ENCODE data around the gene IFNAR1. TPM values are rescaled to one million over a fixed set of nuclear protein-coding genes. Genes with fewer than 3 reads are reported as not detected.
"Not testable (repeated sequence)": the region's sequence is repeated elsewhere in the genome, so short reads cannot be mapped to it uniquely, and the experiment has no call there.

Gene IFNAR1
- polyA plus RNA-seq, 1 donor from 2014 or later = 93.6 TPM

DNA sequence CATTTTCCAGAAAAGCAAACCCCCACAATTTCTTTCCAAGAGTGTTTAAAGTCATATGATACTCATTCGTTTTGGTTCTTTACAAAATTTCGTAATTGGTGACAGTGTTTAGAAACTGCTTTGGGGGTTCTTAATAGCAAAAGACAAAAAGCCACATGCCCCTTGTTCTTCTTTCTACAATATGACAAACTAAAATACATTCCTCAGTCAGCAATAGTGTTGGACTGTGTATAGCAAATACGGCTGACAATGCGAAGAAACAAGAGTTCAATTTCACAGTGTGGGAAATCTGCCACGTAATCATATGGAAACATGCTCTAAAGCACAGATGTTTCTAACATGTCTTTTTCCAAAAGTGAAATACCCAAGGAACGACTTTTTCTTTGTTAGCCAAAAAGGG, 7.6 kb upstream of the IFNAR1 start:
- Mint-ChIP-seq H3K4me3 (no peak overlapping the region), H3K4me1 (peaks cover 0 to 10% (median 2%) of the 10 kb centered on the region in 3 donors), H3K27ac (peak overlapping the region in 1 of 3 donors; percentile 37), H3K9me3 (no peaks in the 10 kb centered on the region), H3K36me3 (no peaks in the 10 kb centered on the region), H3K27me3 (no peaks in the 10 kb centered on the region)

DNA sequence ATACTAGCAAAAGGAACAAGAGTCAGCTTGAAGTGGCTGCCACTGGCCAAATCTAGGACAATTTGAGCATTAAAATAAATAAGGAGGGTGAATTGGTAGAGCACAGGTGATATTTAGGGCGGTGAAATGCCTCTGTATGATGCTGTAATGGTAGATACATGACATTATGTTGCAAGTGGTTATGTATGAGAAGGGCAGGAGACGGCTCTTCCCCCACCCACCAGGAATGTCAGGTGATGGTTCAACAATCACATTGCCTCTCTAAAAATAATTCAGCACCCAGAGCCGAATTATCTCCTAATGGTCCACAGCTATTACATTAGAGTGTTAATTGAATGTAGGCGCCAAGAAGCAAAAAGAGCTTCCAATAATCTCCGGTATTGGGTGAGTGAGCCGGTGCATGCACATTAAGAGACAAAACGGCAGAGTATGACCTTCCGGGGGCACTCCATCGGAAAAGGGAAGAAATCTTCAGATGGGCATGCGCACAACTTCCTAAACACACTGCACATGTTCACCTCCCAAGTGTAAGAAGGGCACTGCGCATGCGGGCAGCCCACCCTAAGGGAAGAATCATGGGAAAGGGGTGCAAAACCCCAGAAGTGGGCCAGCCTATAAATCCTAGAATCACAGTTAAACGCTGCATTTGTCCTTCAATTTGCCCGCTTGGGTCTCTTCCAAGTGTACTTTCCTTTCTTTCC, 6.8 kb upstream of the IFNAR1 start:
- H3K36me3 Mint-ChIP-seq = no peaks in the 10 kb centered on the region
- H3K4me1 Mint-ChIP-seq = peaks cover 0 to 4% (median 0%) of the 10 kb centered on the region in 3 donors
- no peaks in the 10 kb centered on the region for H3K27me3 Mint-ChIP-seq
- no peak overlapping the region for H3K4me3 Mint-ChIP-seq
- H3K9me3 Mint-ChIP-seq = no peaks in the 10 kb centered on the region
- H3K27ac Mint-ChIP-seq = peak overlapping the region in 1 of 3 donors; percentile 37

DNA sequence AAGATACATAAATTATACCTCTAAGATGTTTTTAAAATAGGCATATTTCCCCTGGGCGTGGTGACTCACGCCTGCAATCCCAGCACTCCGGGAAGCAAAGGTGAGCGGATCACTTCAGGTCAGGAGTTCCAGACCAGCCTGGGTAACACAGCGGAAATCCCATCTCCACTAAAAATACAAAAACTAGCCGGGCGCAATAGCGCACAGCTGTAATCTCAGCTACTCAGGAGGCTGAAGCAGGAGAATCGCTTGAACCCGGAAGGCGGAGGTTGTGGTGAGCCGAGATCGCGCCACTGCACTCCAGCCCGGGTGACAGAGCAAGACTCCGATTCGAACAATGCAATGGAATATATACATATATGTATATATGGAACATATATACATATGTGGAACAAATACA, 3.8 kb upstream of the IFNAR1 start:
- H3K27ac Mint-ChIP-seq = peak overlapping the region in 1 of 3 donors; percentile 85
- not testable (repeated sequence) for H3K9me3 Mint-ChIP-seq, H3K36me3 Mint-ChIP-seq, H3K27me3 Mint-ChIP-seq, H3K4me1 Mint-ChIP-seq
- peak overlapping the region in 1 of 4 donors; percentile 43 for H3K4me3 Mint-ChIP-seq

DNA sequence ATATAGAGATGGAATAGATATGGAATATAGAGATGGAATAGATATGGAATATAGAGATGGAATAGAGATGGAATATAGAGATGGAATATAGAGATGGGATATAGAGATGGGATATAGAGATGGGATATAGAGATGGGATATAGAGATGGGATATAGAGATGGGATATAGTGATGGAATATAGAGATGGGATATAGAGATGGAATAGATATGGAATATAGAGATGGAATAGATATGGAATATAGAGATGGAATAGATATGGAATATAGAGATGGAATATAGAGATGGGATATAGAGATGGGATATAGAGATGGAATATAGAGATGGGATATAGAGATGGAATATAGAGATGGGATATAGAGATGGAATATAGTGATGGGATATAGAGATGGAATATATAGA, 1.2 kb upstream of the IFNAR1 start:
- not testable (repeated sequence) for H3K36me3 Mint-ChIP-seq

DNA sequence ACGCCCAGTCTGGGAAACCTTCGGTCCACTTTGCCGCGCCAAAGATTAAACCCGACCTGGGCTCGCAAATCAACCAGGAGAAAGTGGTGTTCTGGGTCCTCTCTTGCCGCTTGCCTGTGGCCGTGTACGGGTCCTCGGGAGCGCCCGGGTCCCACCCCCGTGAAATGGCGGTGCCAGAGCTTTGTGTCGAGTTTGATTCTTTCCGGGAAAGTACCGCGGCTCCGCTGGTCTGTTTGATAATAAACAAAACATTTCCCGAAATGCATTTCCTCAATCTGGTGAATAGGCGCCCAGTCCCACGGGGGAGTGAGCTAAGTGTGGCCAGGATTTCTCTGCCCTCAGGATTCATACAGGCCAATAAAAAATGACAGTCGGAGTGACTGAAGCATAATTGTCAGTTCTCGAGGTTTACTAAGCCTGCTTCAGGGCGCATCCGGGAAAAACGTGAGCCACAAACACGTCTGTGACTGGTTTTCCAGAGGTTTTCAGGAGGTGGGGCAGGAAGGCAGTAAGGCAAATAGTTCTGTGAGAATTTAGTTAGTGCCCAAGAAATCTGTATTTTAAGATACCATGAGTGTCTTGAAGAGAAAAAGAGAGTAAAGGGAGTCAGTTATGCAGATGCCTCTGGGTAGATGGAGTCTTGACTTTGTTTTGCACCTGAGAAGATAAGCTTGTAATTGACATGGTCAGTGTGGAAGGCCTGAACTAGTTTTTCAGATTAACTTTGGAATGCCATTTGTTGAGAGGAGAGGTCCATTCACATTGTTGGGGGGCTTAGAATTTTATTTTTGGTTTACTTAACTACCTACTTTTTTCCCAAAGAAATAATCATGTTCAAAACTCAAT, 675 bp downstream of the IFNAR1 start:
- no peak overlapping the region for H3K27ac Mint-ChIP-seq
- peaks cover 15 to 39% (median 21%) of the 10 kb centered on the region in 3 donors for H3K4me1 Mint-ChIP-seq
- no peaks in the 10 kb centered on the region for H3K9me3 Mint-ChIP-seq
- no peak overlapping the region for H3K4me3 Mint-ChIP-seq
- peaks cover 2% of the 10 kb centered on the region for H3K36me3 Mint-ChIP-seq
- no peaks in the 10 kb centered on the region for H3K27me3 Mint-ChIP-seq

More for the DNA sequence above, 1.2 kb upstream of the IFNAR1 start:
- H3K27me3 Mint-ChIP-seq, H3K27ac Mint-ChIP-seq, H3K4me3 Mint-ChIP-seq, H3K9me3 Mint-ChIP-seq: not testable (repeated sequence)
- peaks cover 8 to 24% (median 10%) of the 10 kb centered on the region in 3 donors for H3K4me1 Mint-ChIP-seq

DNA sequence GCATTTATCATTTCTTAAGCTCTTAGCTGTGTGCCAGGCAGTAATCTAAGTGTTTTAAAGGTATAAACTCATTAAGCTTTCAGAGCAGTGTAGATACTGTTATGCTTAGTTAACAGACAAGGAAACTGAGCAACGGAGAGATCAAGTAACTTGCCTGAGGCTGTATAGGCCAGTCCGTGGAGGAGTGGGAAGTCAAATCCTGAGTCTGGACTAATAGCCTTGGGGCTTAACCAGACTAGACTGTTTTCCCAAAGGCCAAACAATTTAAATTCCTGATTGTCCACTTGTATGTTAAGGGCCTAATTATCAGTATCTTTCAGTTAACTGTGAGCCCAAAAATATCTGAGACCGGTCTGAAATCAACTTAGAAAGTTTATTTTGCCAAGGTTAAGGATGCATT, 2.6 kb downstream of the IFNAR1 start:
- H3K36me3 Mint-ChIP-seq = peaks cover 6% of the 10 kb centered on the region
- no peak overlapping the region for H3K27ac Mint-ChIP-seq
- no peaks in the 10 kb centered on the region for H3K9me3 Mint-ChIP-seq
- peaks cover 29 to 58% (median 32%) of the 10 kb centered on the region in 3 donors for H3K4me1 Mint-ChIP-seq
- H3K27me3 Mint-ChIP-seq = no peaks in the 10 kb centered on the region
- peak overlapping the region; percentile 23 to 89 (median 50) for H3K4me3 Mint-ChIP-seq

DNA sequence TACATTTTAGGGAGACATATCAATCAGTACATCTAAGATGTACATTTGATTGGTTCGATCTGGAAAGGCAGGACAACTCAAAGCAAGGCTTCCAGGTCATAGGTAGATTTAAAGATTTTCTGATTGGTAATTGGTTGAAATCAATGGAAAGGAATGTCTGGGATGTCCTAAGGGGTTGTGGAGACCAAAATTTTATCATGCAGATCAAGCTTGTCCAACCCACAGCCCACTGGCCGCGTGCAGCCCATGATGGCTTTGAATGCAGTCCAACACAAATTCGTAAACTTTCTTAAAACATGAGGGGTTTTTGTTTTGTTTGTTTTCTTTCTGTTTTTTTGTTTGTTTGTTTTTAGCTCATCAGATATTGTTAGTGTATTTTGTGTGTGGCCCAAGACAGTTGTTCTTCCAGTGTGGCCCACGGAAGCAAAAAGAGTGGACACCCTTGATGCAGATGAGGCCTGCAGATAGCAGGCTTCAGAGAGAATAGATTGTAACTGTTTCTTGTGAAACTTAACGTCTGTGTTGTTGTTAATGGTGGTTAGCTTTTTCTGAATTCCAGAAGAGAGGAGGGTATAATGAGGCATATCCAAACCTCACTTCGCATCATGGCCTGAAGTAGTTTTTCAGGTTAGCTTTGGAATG, 3.1 kb downstream of the IFNAR1 start:
- H3K27me3 Mint-ChIP-seq = no peaks in the 10 kb centered on the region
- H3K4me1 Mint-ChIP-seq = peaks cover 34 to 62% (median 37%) of the 10 kb centered on the region in 3 donors
- H3K36me3 Mint-ChIP-seq = peaks cover 6% of the 10 kb centered on the region
- H3K9me3 Mint-ChIP-seq = peaks cover 0 to 3% (median 0%) of the 10 kb centered on the region in 3 donors
- peak overlapping the region in 1 of 3 donors; percentile 43 for H3K27ac Mint-ChIP-seq
- H3K4me3 Mint-ChIP-seq = peak overlapping the region; percentile 38 to 89 (median 52)

DNA sequence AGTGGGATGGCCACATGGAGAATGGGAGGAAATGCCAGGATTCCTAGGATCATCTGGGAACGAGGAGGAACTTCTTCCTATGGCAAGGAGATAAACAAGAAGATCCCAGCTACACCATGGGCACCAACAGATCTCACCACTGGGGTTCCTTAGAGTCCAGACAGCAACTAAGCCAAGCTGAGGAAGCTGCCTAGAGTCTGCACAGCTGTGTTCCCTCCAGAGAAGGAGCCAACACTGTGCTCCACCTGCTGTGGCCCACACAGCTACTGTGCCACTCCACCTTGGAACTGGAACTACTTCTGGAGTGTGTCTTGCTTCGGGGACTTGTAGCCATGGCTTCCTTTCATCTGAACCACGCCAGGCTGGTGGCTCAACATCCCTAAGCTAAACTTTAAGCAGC, 6.0 kb downstream of the IFNAR1 start:
- H3K36me3 Mint-ChIP-seq = peaks cover 11% of the 10 kb centered on the region
- H3K27ac Mint-ChIP-seq = peak overlapping the region; percentile 48 to 91 (median 53)
- peaks cover 0 to 7% (median 0%) of the 10 kb centered on the region in 3 donors for H3K9me3 Mint-ChIP-seq
- H3K27me3 Mint-ChIP-seq = no peaks in the 10 kb centered on the region
- H3K4me1 Mint-ChIP-seq = peaks cover 44 to 73% (median 47%) of the 10 kb centered on the region in 3 donors
- H3K4me3 Mint-ChIP-seq = peak overlapping the region in 2 of 4 donors; percentile 0 to 73

DNA sequence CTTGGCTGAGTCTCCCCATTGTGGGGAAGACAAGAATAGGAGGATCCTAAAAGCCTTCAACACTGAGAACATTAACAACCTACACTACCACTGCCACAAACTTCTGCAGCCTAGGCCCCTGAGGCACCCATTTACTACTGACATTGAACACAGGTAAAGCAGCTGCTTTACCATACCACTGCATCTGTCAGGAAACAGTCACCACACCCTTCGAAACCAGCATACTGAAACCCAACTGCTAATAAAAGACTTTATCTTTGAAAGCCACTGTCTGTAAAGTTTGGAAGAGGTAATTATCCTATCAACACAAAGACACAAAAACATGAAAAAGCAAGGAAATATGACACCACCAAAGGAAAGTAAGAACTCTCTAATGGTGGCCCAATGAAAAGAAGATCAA, 7.4 kb downstream of the IFNAR1 start:
- peak overlapping the region; percentile 35 to 78 (median 61) for H3K4me3 Mint-ChIP-seq
- peaks cover 0 to 7% (median 0%) of the 10 kb centered on the region in 3 donors for H3K9me3 Mint-ChIP-seq
- no peaks in the 10 kb centered on the region for H3K27me3 Mint-ChIP-seq
- H3K27ac Mint-ChIP-seq = peak overlapping the region; percentile 48 to 89 (median 51)
- peaks cover 44 to 64% (median 48%) of the 10 kb centered on the region in 3 donors for H3K4me1 Mint-ChIP-seq
- peaks cover 11% of the 10 kb centered on the region for H3K36me3 Mint-ChIP-seq

DNA sequence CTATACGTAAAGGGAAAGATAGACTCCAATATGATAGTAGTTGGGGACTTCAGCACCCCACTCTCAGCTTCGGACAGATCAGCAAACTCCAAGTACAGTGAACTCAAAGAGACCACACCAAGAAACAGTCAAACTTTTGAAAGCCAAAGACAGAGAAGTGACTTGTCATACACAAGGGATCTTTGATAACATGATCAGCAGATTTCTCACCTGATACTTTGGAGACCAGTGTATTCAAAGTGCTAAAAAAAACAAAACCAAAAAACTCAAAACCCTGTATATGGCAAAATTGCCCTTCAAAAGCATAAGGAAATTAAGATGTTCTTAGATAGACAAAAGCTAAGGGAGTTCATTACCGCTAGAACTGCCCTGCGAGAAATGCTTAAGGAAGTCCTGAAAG, 9.4 kb downstream of the IFNAR1 start:
- Mint-ChIP-seq H3K36me3 (peaks cover 11% of the 10 kb centered on the region), H3K27me3 (no peaks in the 10 kb centered on the region), H3K9me3 (peaks cover 0 to 7% (median 0%) of the 10 kb centered on the region in 3 donors), H3K4me3 (no peak overlapping the region), H3K4me1 (peaks cover 37 to 56% (median 46%) of the 10 kb centered on the region in 3 donors), H3K27ac (peak overlapping the region in 2 of 3 donors; percentile 31 to 43)

DNA sequence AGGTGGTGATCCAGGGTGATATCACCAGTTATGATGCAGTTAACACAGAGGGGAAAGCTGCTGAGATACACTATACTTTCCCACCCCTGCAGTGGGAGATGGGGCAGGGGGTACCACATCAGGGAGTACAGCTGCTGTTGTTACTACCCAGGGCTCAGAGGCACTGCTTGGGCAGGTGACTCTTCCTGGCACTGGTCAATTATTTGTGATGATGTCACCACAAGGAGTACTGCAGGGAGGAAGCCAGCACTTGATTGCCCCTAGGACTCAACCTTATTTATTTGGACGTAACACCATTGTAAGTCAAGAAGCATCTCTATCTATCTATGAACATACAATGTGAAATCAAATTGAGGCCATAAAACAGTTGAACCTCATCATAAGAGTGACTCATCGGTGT, 10.1 kb downstream of the IFNAR1 start:
- Mint-ChIP-seq H3K36me3 (peaks cover 11% of the 10 kb centered on the region), H3K27ac (peak overlapping the region in 1 of 3 donors; percentile 59), H3K27me3 (no peaks in the 10 kb centered on the region), H3K9me3 (peaks cover 0 to 7% (median 0%) of the 10 kb centered on the region in 3 donors), H3K4me1 (peaks cover 38 to 55% (median 50%) of the 10 kb centered on the region in 3 donors), H3K4me3 (no peak overlapping the region)

DNA sequence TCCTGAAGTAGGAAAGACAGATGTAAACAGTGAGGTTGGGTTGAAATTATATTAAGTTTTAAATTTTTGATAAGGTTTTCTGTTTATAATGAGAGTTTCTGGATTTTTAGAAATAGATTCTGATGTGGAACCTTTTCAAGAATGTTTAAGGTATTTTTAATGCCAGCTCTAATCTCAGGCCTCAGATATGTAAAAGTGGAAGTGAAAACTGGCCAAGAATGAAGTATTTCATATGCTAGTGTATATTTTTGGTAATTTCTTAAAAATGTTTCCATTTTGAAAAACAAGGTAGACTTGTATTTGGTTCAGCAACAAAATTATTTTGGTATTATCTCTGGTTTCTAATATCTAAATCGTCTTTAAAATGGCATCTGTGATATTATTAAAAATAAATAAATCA, 14.4 kb downstream of the IFNAR1 start:
- H3K27me3 Mint-ChIP-seq = no peaks in the 10 kb centered on the region

DNA sequence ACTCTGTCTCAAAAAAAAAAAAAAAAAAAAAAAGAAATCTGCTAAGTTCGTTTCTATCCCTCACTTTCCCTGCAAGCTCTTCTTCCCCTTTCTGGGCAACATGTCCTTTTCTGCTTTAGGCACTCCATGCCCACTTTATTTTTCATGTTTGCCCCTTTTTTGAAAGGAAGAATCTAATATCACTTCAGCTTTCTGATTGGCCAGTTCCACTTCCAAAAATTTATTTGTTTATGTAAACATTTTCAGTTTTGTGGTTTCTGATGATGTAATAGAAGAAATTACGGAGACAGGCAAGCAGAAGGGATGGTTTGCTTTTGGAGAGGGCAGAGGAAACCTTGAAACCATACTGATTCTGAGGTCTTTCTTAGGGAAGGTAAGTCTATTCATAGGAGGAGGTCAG, 15.1 kb downstream of the IFNAR1 start:
- H3K27me3 Mint-ChIP-seq = no peaks in the 10 kb centered on the region
- H3K4me3 Mint-ChIP-seq = peak overlapping the region in 3 of 4 donors; percentile 61 to 74 (median 62)
- peaks cover 8% of the 10 kb centered on the region for H3K36me3 Mint-ChIP-seq
- H3K27ac Mint-ChIP-seq = peak overlapping the region; percentile 57 to 90 (median 64)
- H3K9me3 Mint-ChIP-seq = no peaks in the 10 kb centered on the region
- H3K4me1 Mint-ChIP-seq = peaks cover 20 to 24% (median 20%) of the 10 kb centered on the region in 3 donors

More for the DNA sequence above, 14.4 kb downstream of the IFNAR1 start:
- H3K4me1 Mint-ChIP-seq = peaks cover 23 to 28% (median 23%) of the 10 kb centered on the region in 3 donors
- H3K9me3 Mint-ChIP-seq = no peaks in the 10 kb centered on the region
- H3K4me3 Mint-ChIP-seq = peak overlapping the region in 2 of 4 donors; percentile 57 to 74
- peak overlapping the region; percentile 57 to 90 (median 64) for H3K27ac Mint-ChIP-seq
- H3K36me3 Mint-ChIP-seq = peaks cover 8% of the 10 kb centered on the region

DNA sequence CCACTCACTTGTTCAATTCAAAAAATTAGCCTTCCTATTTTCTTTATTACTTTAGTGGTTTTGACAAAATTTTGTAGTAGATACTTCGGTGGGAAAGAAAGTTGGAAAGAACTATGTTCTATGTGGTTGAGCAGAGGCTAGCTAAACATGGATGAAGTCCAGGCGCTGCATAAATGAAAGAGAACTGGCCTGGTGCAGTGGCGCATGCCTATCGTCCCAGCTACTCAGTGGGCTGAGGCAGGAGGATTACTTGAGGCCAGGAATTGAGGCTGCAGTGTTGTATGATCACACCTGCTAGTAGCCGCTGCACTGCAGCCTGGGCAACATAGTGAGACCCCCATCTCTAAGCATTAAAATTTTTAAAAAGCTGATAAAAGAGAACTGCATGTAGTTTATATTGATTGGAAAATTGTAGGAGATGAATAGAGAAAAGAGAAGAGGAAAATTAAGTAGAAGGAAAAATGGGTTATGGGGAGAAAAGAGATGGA, 21.0 kb downstream of the IFNAR1 start:
- H3K27ac Mint-ChIP-seq = peak overlapping the region in 1 of 3 donors; percentile 40
- H3K27me3 Mint-ChIP-seq = no peaks in the 10 kb centered on the region
- peaks cover 6 to 10% (median 10%) of the 10 kb centered on the region in 3 donors for H3K4me1 Mint-ChIP-seq
- H3K36me3 Mint-ChIP-seq = peaks cover 11% of the 10 kb centered on the region
- H3K4me3 Mint-ChIP-seq = no peak overlapping the region
- no peaks in the 10 kb centered on the region for H3K9me3 Mint-ChIP-seq

Measured in IgD-negative memory B cell (primary cell).